Measurements from ENCODE around the gene NR1I3.

Gene NR1I3

DNA sequence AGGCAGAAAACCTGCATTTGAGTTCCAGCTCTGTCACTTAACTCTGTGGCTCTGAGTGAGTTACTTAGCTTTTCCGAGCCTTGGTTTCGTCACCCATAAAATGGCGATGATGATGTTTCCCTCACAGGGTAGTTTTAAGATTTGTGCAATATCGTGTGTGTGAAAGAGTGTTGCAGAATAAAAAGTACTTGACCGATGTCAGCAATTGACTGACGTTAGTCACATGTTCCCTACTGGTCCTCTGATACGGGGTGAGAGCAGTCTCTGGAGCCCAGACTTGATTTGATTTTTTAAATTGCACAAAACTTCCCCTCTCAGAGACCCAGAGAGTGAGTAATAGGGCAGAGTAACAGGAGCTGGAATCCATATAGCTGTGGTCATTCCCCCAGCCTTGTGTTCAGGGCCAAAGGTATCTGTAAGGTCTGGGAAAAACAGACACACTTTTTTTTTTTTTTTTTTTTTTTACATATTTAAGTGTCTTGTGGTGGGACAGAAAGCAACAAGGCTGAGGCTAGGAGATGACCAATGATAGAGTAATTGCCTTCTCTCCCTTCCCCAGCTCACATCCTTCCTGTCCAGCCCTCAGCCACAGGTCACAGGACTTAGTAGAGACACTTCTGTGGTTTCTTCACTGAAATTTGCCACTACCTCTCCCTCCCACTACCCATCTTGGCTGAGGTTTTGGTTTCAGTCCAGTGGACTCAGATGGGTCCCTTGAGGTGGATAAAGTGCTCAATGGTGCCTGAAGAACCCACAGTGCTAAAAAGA is 20.9 kb downstream of the NR1I3 start:
- Histone ChIP-seq H3K9me3 (ENCODE audit: insufficient read depth, low read length) (no peaks in the 10 kb centered on the region), H3K27ac (ENCODE audit: low read length) (no peak overlapping the region), H3K27me3 (ENCODE audit: low read depth, low read length) (no peaks in the 10 kb centered on the region), H3K9ac (ENCODE audit: low read length) (no peak overlapping the region), H4K20me1 (ENCODE audit: insufficient read depth, low read length) (no peaks in the 10 kb centered on the region), H3K4me1 (ENCODE audit: low read length) (peaks cover 5% of the 10 kb centered on the region), H3K36me3 (replicated peaks; ENCODE audit: low read depth, low read length) (peaks cover 23% of the 10 kb centered on the region), H2AFZ (ENCODE audit: low read depth, low read length) (no peak overlapping the region), H3K4me3 (ENCODE audit: low read length) (no peak overlapping the region), H3K4me2 (ENCODE audit: low read length) (no peak overlapping the region), H3K79me2 (ENCODE audit: low read length) (no peaks in the 10 kb centered on the region)
- TF ChIP-seq EZH2phosphoT487 (IDR thresholded peaks at IDR 0.05; ENCODE audit: low read depth), result no peak
- TF ChIP-seq, protein P1, sequence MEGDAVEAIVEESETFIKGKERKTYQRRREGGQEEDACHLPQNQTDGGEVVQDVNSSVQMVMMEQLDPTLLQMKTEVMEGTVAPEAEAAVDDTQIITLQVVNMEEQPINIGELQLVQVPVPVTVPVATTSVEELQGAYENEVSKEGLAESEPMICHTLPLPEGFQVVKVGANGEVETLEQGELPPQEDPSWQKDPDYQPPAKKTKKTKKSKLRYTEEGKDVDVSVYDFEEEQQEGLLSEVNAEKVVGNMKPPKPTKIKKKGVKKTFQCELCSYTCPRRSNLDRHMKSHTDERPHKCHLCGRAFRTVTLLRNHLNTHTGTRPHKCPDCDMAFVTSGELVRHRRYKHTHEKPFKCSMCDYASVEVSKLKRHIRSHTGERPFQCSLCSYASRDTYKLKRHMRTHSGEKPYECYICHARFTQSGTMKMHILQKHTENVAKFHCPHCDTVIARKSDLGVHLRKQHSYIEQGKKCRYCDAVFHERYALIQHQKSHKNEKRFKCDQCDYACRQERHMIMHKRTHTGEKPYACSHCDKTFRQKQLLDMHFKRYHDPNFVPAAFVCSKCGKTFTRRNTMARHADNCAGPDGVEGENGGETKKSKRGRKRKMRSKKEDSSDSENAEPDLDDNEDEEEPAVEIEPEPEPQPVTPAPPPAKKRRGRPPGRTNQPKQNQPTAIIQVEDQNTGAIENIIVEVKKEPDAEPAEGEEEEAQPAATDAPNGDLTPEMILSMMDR (IDR thresholded peaks at IDR 0.05; ENCODE audit: low read depth, low read length), result no peak

DNA sequence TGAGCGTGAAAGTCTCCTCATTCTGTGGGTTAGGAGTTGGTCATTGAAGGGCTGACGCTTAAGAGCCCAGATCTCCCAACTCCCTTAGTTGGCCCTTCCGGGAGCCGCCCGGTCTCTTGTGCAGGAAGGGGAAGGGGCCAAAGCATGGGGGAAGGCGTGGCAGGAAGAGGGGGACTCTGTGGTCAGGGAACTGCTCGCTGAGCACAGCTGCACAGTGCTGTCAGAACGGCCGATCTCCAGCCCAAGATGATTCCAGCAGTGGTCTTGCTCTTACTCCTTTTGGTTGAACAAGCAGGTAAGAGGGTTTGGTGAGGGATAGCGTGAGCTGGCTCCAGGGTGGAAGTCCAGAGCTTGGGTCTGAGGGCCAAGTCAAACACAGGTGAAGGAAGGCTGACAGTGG is 22.9 kb downstream of the NR1I3 start, which contains the start of gene FCER1G:
TSS of gene FCER1G (plus strand) at position 220 of the 400 bp plus-strand sequence. CDS start at position 247, 27 bp downstream.
- Histone ChIP-seq H4K20me1 (ENCODE audit: insufficient read depth, low read length) (no peaks in the 10 kb centered on the region), H3K27me3 (ENCODE audit: low read depth, low read length) (no peaks in the 10 kb centered on the region), H3K4me2 (ENCODE audit: low read length) (no peak within 1 kb of the TSS), H3K9me3 (ENCODE audit: insufficient read depth, low read length) (no peaks in the 10 kb centered on the region), H3K4me3 (ENCODE audit: low read length) (no peak within 1 kb of the TSS), H3K9ac (ENCODE audit: low read length) (no peak within 1 kb of the TSS), H3K79me2 (ENCODE audit: low read length) (no peaks in the 10 kb centered on the region), H3K27ac (ENCODE audit: low read length) (no peak within 1 kb of the TSS), H3K36me3 (replicated peaks; ENCODE audit: low read depth, low read length) (peaks cover 41% of the 10 kb centered on the region), H2AFZ (ENCODE audit: low read depth, low read length) (no peak within 1 kb of the TSS), H3K4me1 (ENCODE audit: low read length) (peaks cover 5% of the 10 kb centered on the region)
- TF ChIP-seq, protein P1 (IDR thresholded peaks at IDR 0.05; ENCODE audit: low read depth, low read length), result no peak

- H3K27me3 ChIP-seq (ENCODE audit: low read depth, low read length), result no peaks in the 10 kb centered on the region
- no peaks in the 10 kb centered on the region for H3K9me3 ChIP-seq (ENCODE audit: insufficient read depth, low read length)
- H3K4me2 ChIP-seq (ENCODE audit: low read length), result no peak overlapping the region
- H3K4me3 ChIP-seq (ENCODE audit: low read length), result no peak overlapping the region
- H2AFZ ChIP-seq (ENCODE audit: low read depth, low read length), result no peak overlapping the region
- no peaks in the 10 kb centered on the region for H3K79me2 ChIP-seq (ENCODE audit: low read length)
- H3K27ac ChIP-seq (ENCODE audit: low read length), result no peak overlapping the region
- H4K20me1 ChIP-seq (ENCODE audit: insufficient read depth, low read length), result no peaks in the 10 kb centered on the region
- TF ChIP-seq, protein P1 (IDR thresholded peaks at IDR 0.05; ENCODE audit: low read depth, low read length), result no peak
- no peak for TF ChIP-seq EZH2phosphoT487 (IDR thresholded peaks at IDR 0.05; ENCODE audit: low read depth)
- H3K9ac ChIP-seq (ENCODE audit: low read length), result no peak overlapping the region
- peaks cover 45% of the 10 kb centered on the region for H3K36me3 ChIP-seq (replicated peaks; ENCODE audit: low read depth, low read length)
- peaks cover 7% of the 10 kb centered on the region for H3K4me1 ChIP-seq (ENCODE audit: low read length)
Measured at GRCh38 chr1:161214369-161214768, 23.6 kb downstream of the NR1I3 start.

DNA sequence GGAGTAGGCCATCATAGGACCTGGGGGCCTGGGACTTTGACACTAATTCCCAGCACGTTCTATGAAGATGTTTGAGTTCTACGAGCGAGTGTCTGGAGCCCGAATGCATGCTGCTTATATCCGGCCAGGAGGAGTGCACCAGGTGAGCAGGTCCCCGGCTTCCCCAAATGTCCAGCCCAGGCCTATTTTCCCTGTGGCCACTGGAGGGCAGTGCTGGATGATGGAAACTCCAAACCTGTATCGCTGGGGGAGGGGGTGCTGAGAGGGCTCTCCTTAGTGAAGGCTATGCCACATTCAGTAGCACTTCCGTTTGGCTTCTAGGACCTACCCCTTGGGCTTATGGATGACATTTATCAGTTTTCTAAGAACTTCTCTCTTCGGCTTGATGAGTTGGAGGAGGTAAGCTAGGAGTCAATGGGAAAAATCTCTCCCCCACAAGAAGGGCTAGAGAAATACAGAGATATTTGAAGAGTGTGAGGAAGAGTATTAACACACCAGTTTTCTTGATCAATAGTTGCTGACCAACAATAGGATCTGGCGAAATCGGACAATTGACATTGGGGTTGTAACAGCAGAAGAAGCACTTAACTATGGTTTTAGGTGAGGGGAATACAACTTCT is 28.1 kb downstream of the NR1I3 start:
- H3K27me3 ChIP-seq (ENCODE audit: low read depth, low read length), result no peaks in the 10 kb centered on the region
- H3K36me3 ChIP-seq (replicated peaks; ENCODE audit: low read depth, low read length), result peaks cover 71% of the 10 kb centered on the region
- TF ChIP-seq EZH2phosphoT487 (IDR thresholded peaks at IDR 0.05; ENCODE audit: low read depth), result no peak
- TF ChIP-seq, protein P1 (IDR thresholded peaks at IDR 0.05; ENCODE audit: low read depth, low read length), result peak; percentile 92
- no peak overlapping the region for H3K4me3 ChIP-seq (ENCODE audit: low read length)
- H3K79me2 ChIP-seq (ENCODE audit: low read length), result no peaks in the 10 kb centered on the region
- no peaks in the 10 kb centered on the region for H3K9me3 ChIP-seq (ENCODE audit: insufficient read depth, low read length)
- H4K20me1 ChIP-seq (ENCODE audit: insufficient read depth, low read length), result no peaks in the 10 kb centered on the region
- H3K4me2 ChIP-seq (ENCODE audit: low read length), result no peak overlapping the region
- no peak overlapping the region for H2AFZ ChIP-seq (ENCODE audit: low read depth, low read length)
- H3K9ac ChIP-seq (ENCODE audit: low read length), result no peak overlapping the region
- peaks cover 3% of the 10 kb centered on the region; the same call in 1 of the 2 replicates for H3K4me1 ChIP-seq (ENCODE audit: low read length)
- H3K27ac ChIP-seq (ENCODE audit: low read length), result no peak overlapping the region

All from OCI-LY3 (cell line).